ENCODE data around the gene DHX32.

DNA sequence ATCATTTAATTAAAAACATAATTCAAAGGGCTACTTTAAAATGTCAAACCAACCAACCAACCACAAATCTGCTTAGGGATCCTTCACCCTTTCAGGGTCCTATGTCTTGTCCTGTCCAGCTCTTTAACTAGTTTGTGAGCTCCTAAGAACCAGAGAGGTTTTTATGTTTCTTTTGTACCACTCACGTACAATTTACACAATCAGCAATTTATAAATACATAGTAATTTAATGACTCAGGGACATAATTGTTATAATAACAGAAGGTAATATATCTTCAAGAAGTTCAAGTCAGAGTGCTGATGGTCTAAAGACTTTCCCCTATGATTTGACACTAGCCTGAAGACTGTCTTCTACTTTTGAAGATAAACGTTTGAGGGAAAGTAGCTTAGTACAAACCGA lies 16.0 kb downstream of the DHX32 start:
- TF ChIP-seq, protein P1, sequence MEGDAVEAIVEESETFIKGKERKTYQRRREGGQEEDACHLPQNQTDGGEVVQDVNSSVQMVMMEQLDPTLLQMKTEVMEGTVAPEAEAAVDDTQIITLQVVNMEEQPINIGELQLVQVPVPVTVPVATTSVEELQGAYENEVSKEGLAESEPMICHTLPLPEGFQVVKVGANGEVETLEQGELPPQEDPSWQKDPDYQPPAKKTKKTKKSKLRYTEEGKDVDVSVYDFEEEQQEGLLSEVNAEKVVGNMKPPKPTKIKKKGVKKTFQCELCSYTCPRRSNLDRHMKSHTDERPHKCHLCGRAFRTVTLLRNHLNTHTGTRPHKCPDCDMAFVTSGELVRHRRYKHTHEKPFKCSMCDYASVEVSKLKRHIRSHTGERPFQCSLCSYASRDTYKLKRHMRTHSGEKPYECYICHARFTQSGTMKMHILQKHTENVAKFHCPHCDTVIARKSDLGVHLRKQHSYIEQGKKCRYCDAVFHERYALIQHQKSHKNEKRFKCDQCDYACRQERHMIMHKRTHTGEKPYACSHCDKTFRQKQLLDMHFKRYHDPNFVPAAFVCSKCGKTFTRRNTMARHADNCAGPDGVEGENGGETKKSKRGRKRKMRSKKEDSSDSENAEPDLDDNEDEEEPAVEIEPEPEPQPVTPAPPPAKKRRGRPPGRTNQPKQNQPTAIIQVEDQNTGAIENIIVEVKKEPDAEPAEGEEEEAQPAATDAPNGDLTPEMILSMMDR (IDR thresholded peaks at IDR 0.05): no peak
- TF ChIP-seq POLR2A (IDR thresholded peaks at IDR 0.05): no peak

Data from uterus (tissue), 2 donors.